NCI-H187 treated with DMSO at 0.1 percent for 48 hours (cell line): Measurements from ENCODE around the gene OR6K6.

Experiments
- DNase-seq: peaks from one replicate; lab custom pipeline; 2025; lab: John Stamatoyannopoulos, UW

Gene OR6K6

GRCh38 chr1:158801396-158801795 is 46.9 kb downstream of the OR6K6 start:
- no peak for DNase-seq

GRCh38 chr1:158803678-158804077 is 49.2 kb downstream of the OR6K6 start:
- no peak for DNase-seq
